Lower lobe of right lung (tissue), 2 donors: ENCODE results near the gene FGFBP2. TPM values are rescaled to one million over a fixed set of nuclear protein-coding genes. Genes with fewer than 3 reads are reported as not detected.

Experiments used
- ATAC-seq, 2 donors: fragments of 200-7000 bp; cut with Tn5 transposase; one replicate each; pipeline ENCODE4 v1.9.1; 2020 to 2022; ENCODE audit warnings: mild to moderate bottlenecking in 2 of 2, moderate library complexity in 2 of 2
- DNase-seq: peaks from one replicate; pipeline ENCODE4 v3.0.0-alpha.2; 2020
- H3K27ac ChIP-seq: fragments of 200-600 bp; one replicate; pipeline ENCODE4 v1.8.0; 2022
- H3K27me3 ChIP-seq: fragments of 200-600 bp; one replicate; pipeline ENCODE4 v1.8.0; 2022; ENCODE audit warnings: low read depth
- H3K36me3 ChIP-seq: fragments of 200-600 bp; one replicate; pipeline ENCODE4 v1.8.0; 2022; ENCODE audit warnings: mild to moderate bottlenecking
- H3K4me1 ChIP-seq: fragments of 200-600 bp; one replicate; pipeline ENCODE4 v1.8.0; 2022
- H3K4me3 ChIP-seq: fragments of 200-600 bp; one replicate; pipeline ENCODE4 v1.8.0; 2022; ENCODE audit warnings: mild to moderate bottlenecking
- H3K9me3 ChIP-seq: fragments of 200-600 bp; one replicate; pipeline ENCODE4 v1.8.0; 2022
- CTCF ChIP-seq: fragments of 200-600 bp; IDR thresholded peaks from one replicate; pipeline ENCODE4 v1.8.0; 2022; ENCODE audit warnings: antibody characterized with exemption, mild to moderate bottlenecking
- intact Hi-C: fragments of 100-400 bp; cut with DNase I; formaldehyde crosslinking; loops from one replicate; pipeline ENCODE4 v1.11.0; 2022
- total RNA-seq: library from RNA; stranded (reverse); fragmentation: NEBNext Ultra II Directional; extraction: Animal tissue kit (Norgen Biotek cat#: 25700); gene quantifications from one replicate; pipeline ENCODE4 v1.2.1, GENCODE V29; 2021
- donor health status: DM: no; HTN: yes; CAD: no; lungs with severe emphysema.

FGFBP2 gene
- total RNA-seq, 1 donor from 2014 or later = 5.1 TPM

GRCh38 chr4:15947684-15948083 is 15.3 kb downstream of the FGFBP2 start:
- DNase-seq = no peak
- Histone ChIP-seq H3K27ac (no peak overlapping the region), H3K36me3 (no peaks in the 10 kb centered on the region), H3K9me3 (no peaks in the 10 kb centered on the region), H3K27me3 (no peaks in the 10 kb centered on the region), H3K4me3 (no peak overlapping the region), H3K4me1 (no peaks in the 10 kb centered on the region)
- intact Hi-C loops = no loop called here
- no peak for ATAC-seq
- no peak for TF ChIP-seq CTCF

- peak; percentile 51 to 64 for ATAC-seq
- intact Hi-C loops = no loop called here
- no peak for DNase-seq
These were observed 17.5 kb downstream of the FGFBP2 start for GRCh38 chr4:15945516-15945915.

GRCh38 chr4:15944895-15945294 is 18.1 kb downstream of the FGFBP2 start:
- Histone ChIP-seq H3K36me3 (no peaks in the 10 kb centered on the region), H3K4me3 (no peak overlapping the region), H3K4me1 (no peaks in the 10 kb centered on the region), H3K27me3 (no peaks in the 10 kb centered on the region), H3K27ac (no peak overlapping the region), H3K9me3 (no peaks in the 10 kb centered on the region)
- ATAC-seq = no peak
- intact Hi-C loops = no loop called here
- TF ChIP-seq CTCF = no peak
- no peak for DNase-seq

More at GRCh38 chr4:15945516-15945915, 17.5 kb downstream of the FGFBP2 start:
- H3K27me3 ChIP-seq = no peaks in the 10 kb centered on the region
- no peaks in the 10 kb centered on the region for H3K36me3 ChIP-seq
- H3K4me1 ChIP-seq = no peaks in the 10 kb centered on the region
- no peak for TF ChIP-seq CTCF
- H3K4me3 ChIP-seq = no peak overlapping the region
- H3K9me3 ChIP-seq = no peaks in the 10 kb centered on the region
- no peak overlapping the region for H3K27ac ChIP-seq

- TF ChIP-seq CTCF = no peak
- Histone ChIP-seq H3K36me3 (no peaks in the 10 kb centered on the region), H3K9me3 (no peaks in the 10 kb centered on the region), H3K4me3 (no peak overlapping the region), H3K27me3 (no peaks in the 10 kb centered on the region), H3K27ac (no peak overlapping the region), H3K4me1 (no peaks in the 10 kb centered on the region)
- intact Hi-C loops = no loop called here
- DNase-seq = no peak
- ATAC-seq = no peak
These were observed 20.7 kb downstream of the FGFBP2 start for GRCh38 chr4:15942283-15942682.

GRCh38 chr4:15938640-15939039 is 24.3 kb downstream of the FGFBP2 start, which contains the start of gene FGFBP1:
Gene FGFBP1, minus strand, starts transcription at chr4:15938740. Its CDS starts 2,108 bp downstream, at chr4:15936632.
- Histone ChIP-seq H3K27me3 (no peaks in the 10 kb centered on the region), H3K4me3 (no peak within 1 kb of the TSS), H3K36me3 (no peaks in the 10 kb centered on the region), H3K27ac (no peak within 1 kb of the TSS), H3K4me1 (no peaks in the 10 kb centered on the region), H3K9me3 (no peaks in the 10 kb centered on the region)
- no peak for DNase-seq
- ATAC-seq = no peak
- intact Hi-C loops = no loop called here
- TF ChIP-seq CTCF = no peak

- H3K4me1 ChIP-seq = no peaks in the 10 kb centered on the region
- H3K4me3 ChIP-seq = no peak overlapping the region
- TF ChIP-seq CTCF = no peak
- H3K27me3 ChIP-seq = no peaks in the 10 kb centered on the region
- DNase-seq (peak; percentile 66), ATAC-seq (peak; percentile 83 to 86)
- no peaks in the 10 kb centered on the region for H3K9me3 ChIP-seq
- H3K36me3 ChIP-seq = no peaks in the 10 kb centered on the region
- H3K27ac ChIP-seq = no peak overlapping the region
- intact Hi-C loops = no loop called here
These were observed 24.8 kb downstream of the FGFBP2 start for GRCh38 chr4:15938182-15938581.
